Neuronal stem cell (in vitro differentiated cells): Measurements from ENCODE around the gene GUCY2C.

Experiments used
- DNase-seq: peaks from one replicate; pipeline ENCODE4 v3.0.0-alpha.2; 2013; ENCODE audit warnings: low spot score
- H2AFZ ChIP-seq: one replicate; pipeline ENCODE4 v1.6.1; 2013; ENCODE audit warnings: mild to moderate bottlenecking, low read length, inconsistent platforms
- H2AK5ac ChIP-seq: 2 replicates; pipeline ENCODE4 v1.6.1; 2013; ENCODE audit warnings: low read depth, mild to moderate bottlenecking, inconsistent platforms, low read length, moderate library complexity, mixed read lengths
- H2BK120ac ChIP-seq: 2 replicates; pipeline ENCODE4 v1.6.1; 2013; ENCODE audit warnings: low read depth, mild to moderate bottlenecking, inconsistent platforms, low read length, moderate library complexity, mixed read lengths
- H2BK12ac ChIP-seq: one replicate; pipeline ENCODE4 v1.6.1; 2013; ENCODE audit warnings: low read length, inconsistent platforms
- H2BK15ac ChIP-seq: 2 replicates; pipeline ENCODE4 v1.6.1; 2013; ENCODE audit warnings: mild to moderate bottlenecking, low read length, inconsistent platforms, mixed read lengths
- H2BK5ac ChIP-seq: one replicate; pipeline ENCODE4 v1.6.1; 2013; ENCODE audit warnings: inconsistent platforms, mild to moderate bottlenecking, low read length, moderate library complexity
- H3K14ac ChIP-seq: one replicate; pipeline ENCODE4 v1.6.1; 2013; ENCODE audit warnings: low read length, inconsistent platforms
- H3K18ac ChIP-seq: 2 replicates; pipeline ENCODE4 v1.6.1; 2013; ENCODE audit warnings: low read length, inconsistent platforms
- H3K23ac ChIP-seq: 2 replicates; pipeline ENCODE4 v1.6.1; 2013; ENCODE audit warnings: low read depth, mild to moderate bottlenecking, mixed read lengths, low read length, inconsistent platforms; ENCODE audit not compliant: poor library complexity
- H3K27ac ChIP-seq: replicated peaks from 3 replicates; pipeline ENCODE4 v1.5.1; 2013; ENCODE audit warnings: low read length, inconsistent platforms
- H3K27me3 ChIP-seq, 3 experiments: 2 replicates each; pipeline ENCODE4 v1.6.1; 2013; ENCODE audit warnings: low read length in 3 of 3, mild to moderate bottlenecking in 2 of 3, inconsistent platforms in 1 of 3, low read depth in 1 of 3, mixed read lengths in 1 of 3, moderate library complexity in 1 of 3; ENCODE audit not compliant: control insufficient read depth in 3 of 3, insufficient read depth in 3 of 3
- H3K36me3 ChIP-seq, 2 donors: replicated peaks in 1 of 2; 2 replicates each; pipeline ENCODE4 v1.6.1; 2013; ENCODE audit warnings: low read length in 2 of 2; ENCODE audit not compliant: control insufficient read depth in 2 of 2, insufficient read depth in 2 of 2
- H3K4ac ChIP-seq: 2 replicates; pipeline ENCODE4 v1.6.1; 2013; ENCODE audit warnings: inconsistent platforms, mild to moderate bottlenecking, low read length, moderate library complexity
- H3K4me1 ChIP-seq, 2 donors: 1 replicate in 1 of 2; 2 replicates in 1 of 2; pipeline ENCODE4 v1.6.1; 2013; ENCODE audit warnings: low read length in 2 of 2, low read depth in 1 of 2; ENCODE audit not compliant: control insufficient read depth in 2 of 2, insufficient read depth in 1 of 2
- H3K4me2 ChIP-seq: one replicate; pipeline ENCODE4 v1.6.1; 2013; ENCODE audit warnings: mild to moderate bottlenecking, low read length, inconsistent platforms; ENCODE audit not compliant: insufficient read depth, poor library complexity, severe bottlenecking
- H3K4me3 ChIP-seq, 2 donors: 2 replicates each; pipeline ENCODE4 v1.5.1; 2013; ENCODE audit warnings: low read length in 2 of 2, mild to moderate bottlenecking in 2 of 2, inconsistent platforms in 1 of 2, moderate library complexity in 1 of 2
- H3K79me1 ChIP-seq: one replicate; pipeline ENCODE4 v1.6.1; 2013; ENCODE audit warnings: low read depth, mild to moderate bottlenecking, inconsistent platforms, low read length, moderate library complexity
- H3K9ac ChIP-seq: one replicate; pipeline ENCODE4 v1.6.1; 2013; ENCODE audit warnings: mild to moderate bottlenecking, low read depth, low read length, inconsistent platforms; ENCODE audit not compliant: poor library complexity
- H3K9me3 ChIP-seq, 2 donors: replicated peaks in 1 of 2; 2 replicates each; pipeline versions ENCODE3 to v1.6.1; 2013; ENCODE audit warnings: low read length in 2 of 2, mild to moderate bottlenecking in 2 of 2, inconsistent platforms in 1 of 2, low read depth in 1 of 2, mixed read lengths in 1 of 2, moderate library complexity in 1 of 2; ENCODE audit not compliant: control insufficient read depth in 2 of 2, insufficient read depth in 1 of 2
- H4K8ac ChIP-seq: one replicate; pipeline ENCODE4 v1.6.1; 2013; ENCODE audit warnings: low read depth, mild to moderate bottlenecking, inconsistent platforms, low read length, moderate library complexity
- H4K91ac ChIP-seq: one replicate; pipeline ENCODE4 v1.6.1; 2013; ENCODE audit warnings: low read length, low read depth, mild to moderate bottlenecking, inconsistent platforms; ENCODE audit not compliant: poor library complexity
- WGBS, 2 donors: extraction: QIAGEN DNeasy Blood & Tissue Kit; methylation state at CpG; one replicate each; pipeline ENCODE4 v1.1.7; 2013; ENCODE audit warnings: missing lambda C conversion rate in 2 of 2, mixed read lengths in 1 of 2; ENCODE audit not compliant: insufficient read length in 2 of 2, insufficient replicate concordance in 1 of 2; ENCODE audit errors: extremely low coverage in 2 of 2; 5-methylcytosine and 5-hydroxymethylcytosine counted together

Gene GUCY2C

DNA sequence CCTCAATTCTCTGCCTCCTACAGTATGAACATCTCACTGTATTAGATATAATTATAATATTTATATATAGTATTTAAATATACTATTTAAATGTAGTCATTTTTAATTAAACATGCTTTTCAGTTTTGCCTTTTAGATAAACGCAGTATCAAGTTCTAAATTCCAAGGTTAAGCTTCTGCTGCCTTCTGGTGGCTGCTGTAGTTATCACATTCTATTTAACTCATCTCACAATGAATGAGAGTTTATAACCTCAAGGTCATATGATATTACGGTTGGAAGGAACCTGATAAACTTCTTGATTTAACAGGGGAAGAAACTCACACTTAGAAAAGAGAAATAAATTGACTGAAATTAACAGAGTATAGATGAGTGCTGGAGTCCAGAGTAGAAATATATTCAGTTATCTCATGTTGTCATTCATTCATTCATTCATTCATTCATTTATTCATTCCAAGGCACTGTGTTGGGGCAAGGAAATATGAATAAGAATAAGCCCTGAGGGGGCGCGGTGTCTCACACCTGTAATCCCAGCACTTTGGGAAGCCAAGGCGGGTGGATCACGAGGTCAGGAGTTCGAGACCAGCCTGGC lies 31.9 kb downstream of the GUCY2C start:
- Histone ChIP-seq H3K4me1 (peaks cover 0 to 2% of the 10 kb centered on the region in 2 donors), H3K9ac (no peak overlapping the region), H3K27me3 (no peaks in the 10 kb centered on the region), H3K14ac (no peak overlapping the region), H3K4me3 (no peak overlapping the region), H3K79me1 (no peaks in the 10 kb centered on the region), H3K4me2 (no peak overlapping the region), H3K18ac (no peak overlapping the region), H2BK5ac (no peak overlapping the region), H3K4ac (no peak overlapping the region), H4K91ac (no peak overlapping the region), H3K9me3 (no peaks in the 10 kb centered on the region), H2BK15ac (no peak overlapping the region), H2AFZ (no peak overlapping the region), H3K23ac (no peak overlapping the region), H3K36me3 (no peaks in the 10 kb centered on the region), H2AK5ac (no peak overlapping the region), H2BK12ac (no peak overlapping the region), H4K8ac (no peak overlapping the region), H2BK120ac (no peak overlapping the region), H3K27ac (no peak overlapping the region)
- WGBS, 2 donors: no CpG with 5 or more reads among the region's 7 CpGs
- no peak for DNase-seq

DNA sequence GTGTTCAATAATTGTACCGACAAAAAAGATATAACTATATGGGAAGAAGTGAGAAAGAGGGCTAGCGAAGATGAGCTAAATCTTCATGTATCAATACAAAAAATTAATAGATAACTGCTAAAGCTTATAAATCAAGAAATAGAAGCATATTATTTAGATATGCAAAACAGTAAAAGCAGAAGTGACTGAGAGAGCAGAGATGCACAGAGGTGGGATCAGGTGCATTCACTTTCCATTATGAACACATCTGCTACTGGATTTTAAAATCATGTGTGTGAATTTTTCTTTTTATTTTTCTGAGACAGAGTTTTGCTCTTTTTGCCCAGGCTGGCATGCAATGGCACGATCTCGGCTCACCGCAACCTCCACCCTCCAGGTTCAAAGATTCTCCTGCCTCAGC lies 33.4 kb downstream of the GUCY2C start:
- no peak overlapping the region for H3K4me2 ChIP-seq
- no peak overlapping the region for H3K27ac ChIP-seq
- H4K91ac ChIP-seq: no peak overlapping the region
- no peak overlapping the region for H2BK5ac ChIP-seq
- no peak overlapping the region for H3K4me3 ChIP-seq
- H3K9me3 ChIP-seq: no peaks in the 10 kb centered on the region
- H3K4ac ChIP-seq: no peak overlapping the region
- no peak overlapping the region for H2AFZ ChIP-seq
- no peak overlapping the region for H2BK12ac ChIP-seq
- no peak overlapping the region for H2AK5ac ChIP-seq
- H3K23ac ChIP-seq: no peak overlapping the region
- no peaks in the 10 kb centered on the region for H3K79me1 ChIP-seq
- H3K36me3 ChIP-seq: no peaks in the 10 kb centered on the region
- H3K27me3 ChIP-seq: no peaks in the 10 kb centered on the region
- H3K18ac ChIP-seq: no peak overlapping the region
- no CpG with 5 or more reads among the region's 5 CpGs for WGBS, 2 donors
- no peak overlapping the region for H3K9ac ChIP-seq
- H4K8ac ChIP-seq: no peak overlapping the region
- H3K14ac ChIP-seq: no peak overlapping the region
- no peak overlapping the region for H2BK120ac ChIP-seq
- no peak for DNase-seq
- H3K4me1 ChIP-seq: peaks cover 0 to 2% of the 10 kb centered on the region in 2 donors
- H2BK15ac ChIP-seq: no peak overlapping the region

DNA sequence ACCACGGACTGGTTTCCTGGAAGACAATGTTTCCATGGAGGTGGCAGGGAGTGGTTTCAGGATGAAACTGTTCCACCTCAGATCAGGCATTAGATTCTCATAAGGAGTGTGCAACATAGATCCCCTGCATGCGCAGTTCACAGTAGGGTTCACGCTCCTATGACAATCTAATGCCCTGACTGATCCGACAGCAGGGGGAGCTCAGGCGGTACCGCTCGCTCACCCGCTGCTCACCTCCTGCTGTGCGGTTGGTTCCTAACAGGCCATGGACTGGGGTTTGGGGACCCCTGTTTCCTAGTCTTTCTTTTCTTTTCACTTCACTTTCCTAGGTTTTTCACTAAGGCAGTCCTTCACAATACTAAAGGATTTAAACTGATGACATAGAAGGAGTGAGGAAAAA lies 39.6 kb downstream of the GUCY2C start:
- no peak overlapping the region for H3K23ac ChIP-seq
- H4K91ac ChIP-seq: no peak overlapping the region
- H3K9ac ChIP-seq: no peak overlapping the region
- H3K36me3 ChIP-seq: no peaks in the 10 kb centered on the region
- no peak for DNase-seq
- H3K4me2 ChIP-seq: no peak overlapping the region
- H3K4me3 ChIP-seq: no peak overlapping the region
- H4K8ac ChIP-seq: no peak overlapping the region
- no peak overlapping the region for H2BK120ac ChIP-seq
- no peak overlapping the region for H2AFZ ChIP-seq
- no peak overlapping the region for H3K27ac ChIP-seq
- H3K18ac ChIP-seq: no peak overlapping the region
- no peaks in the 10 kb centered on the region for H3K79me1 ChIP-seq
- H3K4me1 ChIP-seq: no peaks in the 10 kb centered on the region
- no peak overlapping the region for H2BK12ac ChIP-seq
- no peak overlapping the region for H2BK5ac ChIP-seq
- no peak overlapping the region for H3K14ac ChIP-seq
- no peaks in the 10 kb centered on the region for H3K9me3 ChIP-seq
- no CpG with 5 or more reads among the region's 9 CpGs for WGBS, 2 donors
- H3K27me3 ChIP-seq: no peaks in the 10 kb centered on the region
- H2BK15ac ChIP-seq: no peak overlapping the region
- no peak overlapping the region for H3K4ac ChIP-seq
- no peak overlapping the region for H2AK5ac ChIP-seq

GRCh38 chr12:14655284-14655683 lies 41.1 kb downstream of the GUCY2C start:
- no peak overlapping the region for H3K4me2 ChIP-seq
- H2BK120ac ChIP-seq: no peak overlapping the region
- H2BK15ac ChIP-seq: no peak overlapping the region
- no peak overlapping the region for H3K14ac ChIP-seq
- H2BK5ac ChIP-seq: no peak overlapping the region
- WGBS, 2 donors: no CpG with 5 or more reads among the region's 1 CpG
- H3K4ac ChIP-seq: no peak overlapping the region
- DNase-seq: no peak
- H3K9ac ChIP-seq: no peak overlapping the region
- H3K4me3 ChIP-seq: no peak overlapping the region
- no peak overlapping the region for H3K18ac ChIP-seq
- H3K9me3 ChIP-seq: no peaks in the 10 kb centered on the region
- H2BK12ac ChIP-seq: no peak overlapping the region
- H3K79me1 ChIP-seq: no peaks in the 10 kb centered on the region
- no peaks in the 10 kb centered on the region for H3K27me3 ChIP-seq
- H2AK5ac ChIP-seq: no peak overlapping the region
- no peak overlapping the region for H2AFZ ChIP-seq
- no peak overlapping the region for H4K8ac ChIP-seq
- no peak overlapping the region for H4K91ac ChIP-seq
- no peak overlapping the region for H3K27ac ChIP-seq
- H3K36me3 ChIP-seq: no peaks in the 10 kb centered on the region
- no peaks in the 10 kb centered on the region for H3K4me1 ChIP-seq
- no peak overlapping the region for H3K23ac ChIP-seq
